HG03095 (cell line): Measurements from ENCODE around the gene ARHGEF9.
"Not testable (repeated sequence)": the region's sequence is repeated elsewhere in the genome, so short reads cannot be mapped to it uniquely, and the experiment has no call there.

Experiments used
- ATAC-seq: cut with Tn5 transposase; IDR thresholded peaks from one replicate; pipeline ENCODE4 v1.9.1; 2021; ENCODE audit warnings: moderate library complexity; ENCODE audit not compliant: unreplicated experiment

The ARHGEF9 gene

GRCh38 chrX:63664083-63664482 is 120.9 kb downstream of the ARHGEF9 start:
- ATAC-seq, result no peak

- ATAC-seq, result no peak
These were observed 123.3 kb downstream of the ARHGEF9 start for GRCh38 chrX:63661676-63662075.

DNA sequence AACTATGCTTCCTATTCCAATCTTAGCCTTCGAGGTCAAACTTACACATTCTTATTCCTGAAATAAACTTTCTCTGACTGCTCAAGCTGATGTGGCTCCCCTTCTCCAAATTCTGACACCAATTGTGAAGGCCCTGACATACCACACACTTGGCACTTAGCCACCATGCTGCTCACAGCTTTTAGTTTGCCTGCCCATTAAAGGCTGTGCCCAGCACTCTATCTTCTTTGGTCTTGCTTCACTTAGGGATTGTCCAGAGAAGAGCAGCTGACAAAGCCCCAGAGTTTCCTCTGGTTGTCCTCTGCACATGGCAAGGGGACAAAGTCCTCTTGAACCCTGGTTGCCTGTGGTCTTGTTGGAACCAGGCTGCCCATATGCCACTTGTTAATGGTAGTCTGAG is 126.1 kb downstream of the ARHGEF9 start:
- ATAC-seq, result no peak

DNA sequence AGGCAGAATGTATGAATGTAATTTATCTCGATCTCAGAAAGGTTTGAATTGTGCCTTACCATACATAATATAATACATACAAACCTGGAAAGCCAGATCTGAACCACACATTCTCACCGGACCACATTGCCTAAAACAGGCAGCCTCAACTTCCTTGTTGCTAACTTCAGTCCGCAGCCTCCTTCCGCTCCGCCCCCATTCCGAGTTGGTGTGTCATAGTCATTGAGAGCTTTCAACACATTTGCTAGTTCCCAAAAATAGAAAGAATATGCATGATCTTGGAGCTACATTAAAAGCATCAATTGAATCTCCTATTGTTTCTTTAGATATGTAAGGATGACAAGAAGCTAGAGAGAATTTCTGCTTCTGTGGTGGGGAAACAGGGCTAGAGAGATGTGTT is 127.2 kb downstream of the ARHGEF9 start:
- no peak for ATAC-seq

DNA sequence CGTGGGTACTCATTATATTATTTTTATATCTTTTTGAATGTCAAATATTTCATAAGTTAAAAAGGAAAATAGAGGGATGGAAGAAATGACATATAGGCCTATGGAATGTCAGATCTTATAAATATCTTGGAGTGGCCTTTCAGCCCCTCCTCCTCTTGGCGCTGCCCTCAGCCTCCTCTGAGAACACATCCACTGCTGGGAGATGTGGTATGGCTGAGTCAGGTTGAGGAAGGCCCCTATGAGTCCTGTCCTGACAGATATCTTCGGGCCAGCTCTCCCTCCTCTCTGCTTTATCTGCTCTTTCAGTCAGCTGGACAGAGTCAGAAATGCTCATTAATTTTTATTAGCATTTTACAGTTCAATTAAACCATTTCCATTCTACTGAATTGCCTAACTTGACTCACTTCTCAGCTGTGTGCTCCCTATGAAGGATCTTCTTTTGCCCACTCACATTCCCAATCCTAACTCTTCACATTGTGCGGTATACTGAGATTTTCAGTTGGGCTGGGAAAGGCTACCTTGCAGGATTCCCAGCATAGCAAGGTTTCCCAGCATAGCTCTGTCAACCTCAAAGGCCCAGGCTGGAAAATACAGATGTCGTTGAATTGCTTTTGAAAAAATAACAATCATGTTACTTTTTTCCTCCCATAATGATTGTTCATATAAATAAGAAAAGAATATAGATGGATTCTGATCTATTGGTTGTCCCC is 128.0 kb downstream of the ARHGEF9 start:
- ATAC-seq, result no peak

- no peak for ATAC-seq
These were observed 132.8 kb downstream of the ARHGEF9 start for GRCh38 chrX:63652086-63652765.

DNA sequence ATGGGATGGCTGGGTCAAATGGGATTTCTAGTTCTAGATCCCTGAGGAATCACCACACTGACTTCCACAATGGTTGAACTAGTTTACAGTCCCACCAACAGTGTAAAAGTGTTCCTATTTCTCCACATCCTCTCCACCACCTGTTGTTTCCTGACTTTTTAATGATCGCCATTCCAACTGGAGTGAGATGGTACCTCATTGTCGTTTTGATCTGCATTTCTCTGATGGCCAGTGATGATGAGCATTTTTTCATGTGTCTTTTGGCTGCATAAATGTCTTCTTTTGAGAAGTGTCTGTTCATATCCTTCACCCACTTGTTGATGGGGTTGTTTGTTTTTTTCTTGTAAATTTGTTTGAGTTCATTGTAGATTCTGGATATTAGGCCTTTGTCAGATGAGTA is 139.3 kb downstream of the ARHGEF9 start:
- ATAC-seq, result not testable (repeated sequence)

DNA sequence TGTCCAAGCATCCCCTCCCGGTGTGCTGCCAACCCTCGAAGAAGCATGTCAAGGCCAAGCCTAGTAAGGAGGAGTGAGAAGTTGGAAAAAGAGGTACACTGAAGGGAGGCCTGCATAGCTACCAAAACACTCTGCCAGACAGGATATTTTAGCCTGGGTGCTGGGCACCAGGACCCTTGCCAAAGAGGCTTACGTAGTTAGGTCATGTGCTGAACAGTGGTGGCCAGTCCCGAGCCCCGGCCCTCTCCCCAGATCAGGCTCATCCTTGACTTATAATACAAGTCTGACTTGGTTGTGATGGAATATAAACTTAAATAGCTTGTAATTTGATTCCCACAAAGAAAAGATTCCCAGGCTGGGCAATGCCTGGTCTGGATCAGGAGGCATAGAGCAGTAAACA is 149.3 kb downstream of the ARHGEF9 start:
- no peak for ATAC-seq

DNA sequence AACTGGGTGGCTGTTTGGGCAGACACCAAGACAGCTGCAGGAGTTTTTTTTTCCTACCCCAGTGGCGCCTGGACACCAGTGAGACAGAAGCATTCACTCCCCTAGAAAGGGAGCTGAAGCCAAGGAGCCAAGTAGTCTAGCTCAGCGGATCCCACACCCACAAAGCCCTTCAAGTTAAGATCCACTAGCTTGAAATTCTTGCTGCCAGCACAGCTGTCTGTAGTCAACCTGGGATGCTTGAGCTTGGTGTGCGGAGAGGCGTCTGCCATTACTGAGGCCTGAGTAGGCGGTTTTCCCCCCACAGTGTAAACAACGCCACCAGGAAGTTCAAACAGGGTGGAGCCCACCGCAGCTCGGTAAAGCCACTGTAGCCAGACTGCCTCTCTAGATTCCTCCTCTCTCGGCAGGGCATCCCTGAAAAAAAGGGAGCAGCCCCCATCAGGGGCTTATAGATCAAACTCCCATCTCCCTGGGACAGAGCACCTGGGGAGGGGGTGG is 171.4 kb downstream of the ARHGEF9 start:
- no peak for ATAC-seq

GRCh38 chrX:63585936-63586335 is 199.1 kb downstream of the ARHGEF9 start:
- ATAC-seq, result no peak
